Keratinocyte (primary cell): ENCODE data around the gene GRM3. TPM values are rescaled to one million over a fixed set of nuclear protein-coding genes. Genes with fewer than 3 reads are reported as not detected.

ENCODE experiments used
- DNase-seq: peaks from one replicate; pipeline ENCODE4 v3.0.0-alpha.2; 2011; ENCODE audit warnings: low read depth, missing footprints, low spot score
- FAIRE-seq: peaks from 2 replicates; lab custom pipeline; 2011; peaks lifted over from hg19 to GRCh38; lab: Jason Lieb, UNC
- H2AFZ ChIP-seq: 2 replicates; pipeline ENCODE4 v1.6.0; 2012; ENCODE audit warnings: low read length, control low read depth, inconsistent platforms; ENCODE audit not compliant: control insufficient read depth
- H3K27ac ChIP-seq: 2 replicates; pipeline ENCODE4 v1.5.1; 2011; ENCODE audit warnings: low read length; ENCODE audit not compliant: control insufficient read depth, insufficient read depth
- H3K27me3 ChIP-seq: 3 replicates; pipeline ENCODE4 v1.6.0; 2011; ENCODE audit warnings: low read length; ENCODE audit not compliant: control insufficient read depth, insufficient read depth; ENCODE audit errors: extremely low read depth
- H3K36me3 ChIP-seq, 2 experiments: 2 replicates in 1 of 2; 3 replicates in 1 of 2; pipeline ENCODE4 v1.5.1; 2011; ENCODE audit warnings: low read length in 2 of 2, mild to moderate bottlenecking in 1 of 2; ENCODE audit not compliant: control insufficient read depth in 2 of 2, insufficient read depth in 2 of 2; ENCODE audit errors: extremely low read depth in 1 of 2
- H3K4me1 ChIP-seq: 3 replicates; pipeline ENCODE4 v1.5.1; 2011; ENCODE audit warnings: low read length; ENCODE audit not compliant: control insufficient read depth, insufficient read depth; ENCODE audit errors: extremely low read depth
- H3K4me2 ChIP-seq: 3 replicates; pipeline ENCODE4 v1.6.0; 2011; ENCODE audit warnings: low read depth, low read length; ENCODE audit not compliant: control insufficient read depth, insufficient read depth; ENCODE audit errors: extremely low read depth
- H3K4me3 ChIP-seq, 3 experiments: fragments of 200-600 bp in 1 of 3; sonication (generic) in 1 of 3; 2 replicates in 2 of 3; 3 replicates in 1 of 3; pipeline ENCODE4 v1.5.1; 2011 to 2016; ENCODE audit warnings: low read length in 3 of 3, mild to moderate bottlenecking in 3 of 3, control low read depth in 2 of 3, inconsistent platforms in 1 of 3, low read depth in 1 of 3, mixed read lengths in 1 of 3, mixed run types in 1 of 3, moderate library complexity in 1 of 3; ENCODE audit not compliant: control insufficient read depth in 2 of 3, insufficient read depth in 2 of 3; ENCODE audit errors: extremely low read depth in 1 of 3
- H3K79me2 ChIP-seq: 2 replicates; pipeline ENCODE4 v1.6.0; 2012; ENCODE audit warnings: low read length; ENCODE audit not compliant: control insufficient read depth, insufficient read depth
- H3K9ac ChIP-seq: 3 replicates; pipeline ENCODE4 v1.6.0; 2011; ENCODE audit warnings: low read length; ENCODE audit not compliant: control insufficient read depth, insufficient read depth; ENCODE audit errors: extremely low read depth
- H3K9me1 ChIP-seq: 3 replicates; pipeline ENCODE4 v1.6.0; 2011; ENCODE audit warnings: low read length; ENCODE audit not compliant: control insufficient read depth, insufficient read depth; ENCODE audit errors: extremely low read depth
- H3K9me3 ChIP-seq: 2 replicates; pipeline ENCODE4 v1.5.1; 2012; ENCODE audit warnings: low read depth, low read length; ENCODE audit not compliant: control insufficient read depth
- H4K20me1 ChIP-seq: 3 replicates; pipeline ENCODE4 v1.6.0; 2011; ENCODE audit warnings: low read length; ENCODE audit not compliant: control insufficient read depth, insufficient read depth; ENCODE audit errors: extremely low read depth
- EZH2 ChIP-seq: IDR thresholded peaks from one replicate; pipeline ENCODE4 v1.6.1; 2012; ENCODE audit warnings: inconsistent platforms, mild to moderate bottlenecking, low read length, moderate library complexity
- dilution Hi-C: fragments of 300-500 bp; cut with MboI; formaldehyde crosslinking; loops from one replicate; pipeline ENCODE4 v1.7.0; 2020; ENCODE audit warnings: low sequenced_read_pairs; ENCODE audit not compliant: extremely low pct_ligation_motif_present
- polyA plus RNA-seq, 5 experiments: library from polyadenylated mRNA; depleted of rRNA in 3 of 5; stranded (reverse) in 3 of 5; stranded (forward) in 1 of 5; unstranded in 1 of 5; fragments of >200 nt; gene quantifications; 1 replicate in 1 of 5; 2 replicates in 3 of 5; 3 replicates in 1 of 5; pipeline versions ENCODE4 v1.2.1 to v1.2.3, GENCODE V29; 2011 to 2012; ENCODE audit warnings: missing spikeins in 2 of 5, low read depth in 1 of 5, low replicate concordance in 1 of 5
- TF ChIP-seq, protein P1 (sequence below), 3 experiments: IDR thresholded peaks in 1 of 3; conservative IDR thresholded peaks in 1 of 3; optimal IDR thresholded peaks in 1 of 3; 2 replicates in 2 of 3; 3 replicates in 1 of 3; pipeline versions ENCODE3 to v1.5.1; 2011; ENCODE audit warnings: low read length in 3 of 3, mild to moderate bottlenecking in 3 of 3, moderate library complexity in 2 of 3, control low read depth in 1 of 3, inconsistent platforms in 1 of 3; ENCODE audit not compliant: insufficient read depth in 2 of 3; ENCODE audit errors: extremely low read depth in 1 of 3

The GRM3 gene
- polyA plus RNA-seq, 1 donor (not counting 4 experiments of a cell fraction or from before 2014, with no cell fraction given) = not detected

DNA sequence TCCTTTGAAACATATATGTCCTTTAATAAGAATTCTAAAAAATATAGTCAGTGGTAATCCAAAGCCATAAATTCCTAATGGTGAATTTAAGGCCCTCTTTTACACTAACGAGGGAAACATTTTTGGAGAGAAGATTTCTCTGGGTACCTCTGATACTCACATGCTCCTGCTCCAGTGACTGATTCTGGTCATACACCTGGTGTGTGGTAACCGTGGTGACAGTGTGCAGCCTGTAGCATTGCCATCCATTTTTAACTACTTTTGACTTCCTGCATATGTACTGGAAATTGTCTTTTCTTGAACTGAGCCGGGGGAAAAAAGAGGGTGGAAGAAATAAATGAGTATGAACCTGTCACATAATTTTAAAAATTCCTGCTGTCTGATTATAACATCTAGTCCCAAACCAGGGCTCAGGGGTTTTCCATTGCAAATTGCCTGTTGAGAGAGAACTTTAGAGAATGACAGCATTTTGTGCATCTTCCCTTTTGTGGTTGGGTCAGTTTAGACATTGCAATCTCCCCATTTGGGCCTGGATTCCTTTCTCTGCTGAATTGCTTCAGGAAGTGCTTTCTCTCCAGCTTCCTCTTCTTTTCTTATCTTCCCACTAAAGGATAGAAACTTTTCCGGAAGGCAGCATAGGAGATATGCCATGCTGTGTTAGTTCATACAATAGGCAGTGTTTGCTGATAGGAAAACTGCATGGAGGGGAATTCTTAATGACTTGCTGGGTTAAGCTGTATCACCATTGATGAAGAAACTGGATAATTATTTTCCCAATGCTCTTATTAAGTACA, 125.5 kb downstream of the GRM3 start:
- H3K27ac ChIP-seq = no peak overlapping the region
- H3K9me3 ChIP-seq = no peaks in the 10 kb centered on the region
- no peak for DNase-seq
- H3K36me3 ChIP-seq = no peaks in the 10 kb centered on the region
- H2AFZ ChIP-seq = no peak overlapping the region
- H3K27me3 ChIP-seq = no peaks in the 10 kb centered on the region
- H3K9ac ChIP-seq = no peak overlapping the region
- no peaks in the 10 kb centered on the region for H3K4me1 ChIP-seq
- H3K4me3 ChIP-seq = no peak overlapping the region
- H4K20me1 ChIP-seq = no peaks in the 10 kb centered on the region
- no peak overlapping the region for H3K4me2 ChIP-seq
- no peak for FAIRE-seq
- dilution Hi-C loops = no loop called here
- H3K79me2 ChIP-seq = no peaks in the 10 kb centered on the region
- no peaks in the 10 kb centered on the region for H3K9me1 ChIP-seq
- TF ChIP-seq, protein P1, sequence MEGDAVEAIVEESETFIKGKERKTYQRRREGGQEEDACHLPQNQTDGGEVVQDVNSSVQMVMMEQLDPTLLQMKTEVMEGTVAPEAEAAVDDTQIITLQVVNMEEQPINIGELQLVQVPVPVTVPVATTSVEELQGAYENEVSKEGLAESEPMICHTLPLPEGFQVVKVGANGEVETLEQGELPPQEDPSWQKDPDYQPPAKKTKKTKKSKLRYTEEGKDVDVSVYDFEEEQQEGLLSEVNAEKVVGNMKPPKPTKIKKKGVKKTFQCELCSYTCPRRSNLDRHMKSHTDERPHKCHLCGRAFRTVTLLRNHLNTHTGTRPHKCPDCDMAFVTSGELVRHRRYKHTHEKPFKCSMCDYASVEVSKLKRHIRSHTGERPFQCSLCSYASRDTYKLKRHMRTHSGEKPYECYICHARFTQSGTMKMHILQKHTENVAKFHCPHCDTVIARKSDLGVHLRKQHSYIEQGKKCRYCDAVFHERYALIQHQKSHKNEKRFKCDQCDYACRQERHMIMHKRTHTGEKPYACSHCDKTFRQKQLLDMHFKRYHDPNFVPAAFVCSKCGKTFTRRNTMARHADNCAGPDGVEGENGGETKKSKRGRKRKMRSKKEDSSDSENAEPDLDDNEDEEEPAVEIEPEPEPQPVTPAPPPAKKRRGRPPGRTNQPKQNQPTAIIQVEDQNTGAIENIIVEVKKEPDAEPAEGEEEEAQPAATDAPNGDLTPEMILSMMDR (optimal IDR thresholded peaks at IDR 0.05 in 1 of 3, IDR thresholded peaks at IDR 0.05 in 1 of 3, conservative IDR thresholded peaks at IDR 0.05 in 1 of 3; ENCODE audit: extremely low read depth in 1 of 3, insufficient read depth in 2 of 3, low read length in 3 of 3) = no peak

DNA sequence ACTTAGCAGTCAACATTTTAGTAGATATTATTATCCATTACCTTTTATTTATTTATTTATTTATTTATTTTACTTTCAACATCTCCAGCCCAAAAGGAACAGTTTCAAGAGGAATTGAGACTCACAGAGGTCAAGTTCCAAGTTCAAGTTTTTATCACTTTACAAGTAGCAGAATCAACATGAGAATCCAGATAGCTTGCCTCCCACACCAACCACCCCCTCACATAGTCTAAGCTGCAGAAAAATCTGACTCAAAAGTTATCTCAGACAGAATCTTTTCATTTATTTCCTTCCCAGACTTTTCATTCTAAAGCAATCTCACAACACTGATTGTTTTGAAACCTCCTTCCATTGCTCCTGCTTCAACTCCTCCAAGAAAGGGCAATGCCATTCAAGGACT, 129.6 kb downstream of the GRM3 start:
- H3K27me3 ChIP-seq = no peaks in the 10 kb centered on the region
- H3K4me3 ChIP-seq = no peak overlapping the region
- H3K4me1 ChIP-seq = no peaks in the 10 kb centered on the region
- H4K20me1 ChIP-seq = no peaks in the 10 kb centered on the region
- H3K9me1 ChIP-seq = no peaks in the 10 kb centered on the region
- H3K36me3 ChIP-seq = no peaks in the 10 kb centered on the region
- TF ChIP-seq, protein P1 (optimal IDR thresholded peaks at IDR 0.05 in 1 of 3, IDR thresholded peaks at IDR 0.05 in 1 of 3, conservative IDR thresholded peaks at IDR 0.05 in 1 of 3; ENCODE audit: extremely low read depth in 1 of 3, insufficient read depth in 2 of 3, low read length in 3 of 3) = no peak
- no peak for TF ChIP-seq EZH2
- H3K9me3 ChIP-seq = no peaks in the 10 kb centered on the region
- no peak overlapping the region for H3K27ac ChIP-seq
- H2AFZ ChIP-seq = no peak overlapping the region
- no peaks in the 10 kb centered on the region for H3K79me2 ChIP-seq
- no peak overlapping the region for H3K4me2 ChIP-seq
- dilution Hi-C loops = no loop called here
- no peak for DNase-seq
- no peak for FAIRE-seq
- H3K9ac ChIP-seq = no peak overlapping the region
